ENCODE data around the gene BCKDHB. TPM values are rescaled to one million over a fixed set of nuclear protein-coding genes. Genes with fewer than 3 reads are reported as not detected.

Gene BCKDHB
- total RNA-seq, 3 donors from 2014 or later (not counting 1 experiment from before 2014, with no cell fraction given), result 11.1 to 13.7 (median 12.8) TPM

GRCh38 chr6:80126657-80127345 is 20.3 kb downstream of the BCKDHB start:
- ATAC-seq (no peak), DNase-seq (no peak)
- Histone ChIP-seq H3K9me3 (ENCODE audit: control insufficient read depth, insufficient read depth, low read length) (no peaks in the 10 kb centered on the region), H3K4me1 (ENCODE audit: control insufficient read depth, insufficient read depth, low read length) (no peaks in the 10 kb centered on the region), H3K27me3 (ENCODE audit: control insufficient read depth, insufficient read depth, low read length) (no peaks in the 10 kb centered on the region), H3K27ac (ENCODE audit: low read length) (no peak overlapping the region), H3K36me3 (ENCODE audit: control insufficient read depth, insufficient read depth, low read length) (peaks cover 5% of the 10 kb centered on the region), H3K4me3 (ENCODE audit: low read length) (no peak overlapping the region)
- H3K9me3 Mint-ChIP-seq, result no peaks in the 10 kb centered on the region
- 100% methylated on average over 3 of the region's 5 CpGs for WGBS (ENCODE audit: insufficient coverage)
- H3K4me3 Mint-ChIP-seq, result no peak overlapping the region
- no peaks in the 10 kb centered on the region for H3K27me3 Mint-ChIP-seq (ENCODE audit: low read depth in 2 of 2)
- H3K36me3 Mint-ChIP-seq, result peaks cover 6% of the 10 kb centered on the region
- TF ChIP-seq CTCF (IDR thresholded peaks at IDR 0.05), result no peak
- peaks cover 16 to 21% of the 10 kb centered on the region in 2 donors for H3K4me1 Mint-ChIP-seq
- no peak overlapping the region for H3K27ac Mint-ChIP-seq
- intact Hi-C loops (cut with micrococcal nuclease), result no loop called here

- Histone ChIP-seq H3K4me3 (ENCODE audit: low read length) (no peak overlapping the region), H3K9me3 (ENCODE audit: control insufficient read depth, insufficient read depth, low read length) (no peaks in the 10 kb centered on the region), H3K36me3 (ENCODE audit: control insufficient read depth, insufficient read depth, low read length) (peaks cover 11% of the 10 kb centered on the region), H3K27ac (ENCODE audit: low read length) (no peak overlapping the region), H3K4me1 (ENCODE audit: control insufficient read depth, insufficient read depth, low read length) (no peaks in the 10 kb centered on the region), H3K27me3 (ENCODE audit: control insufficient read depth, insufficient read depth, low read length) (no peaks in the 10 kb centered on the region)
- Mint-ChIP-seq H3K9me3 (no peaks in the 10 kb centered on the region), H3K4me3 (no peak overlapping the region), H3K27me3 (ENCODE audit: low read depth in 2 of 2) (no peaks in the 10 kb centered on the region), H3K4me1 (peaks cover 0 to 3% of the 10 kb centered on the region in 2 donors), H3K36me3 (peaks cover 6% of the 10 kb centered on the region), H3K27ac (no peak overlapping the region)
- WGBS (ENCODE audit: insufficient coverage), result 100% methylated on average over 3 of the region's 3 CpGs
- no peak for ATAC-seq
- DNase-seq, result no peak
- TF ChIP-seq CTCF (IDR thresholded peaks at IDR 0.05), result no peak
- intact Hi-C loops (cut with micrococcal nuclease), result no loop called here
Observed at GRCh38 chr6:80129485-80129884, 23.0 kb downstream of the BCKDHB start.

GRCh38 chr6:80133020-80133419 is 26.5 kb downstream of the BCKDHB start:
- H3K9me3 Mint-ChIP-seq, result no peaks in the 10 kb centered on the region

More at GRCh38 chr6:80133020-80133419, 26.5 kb downstream of the BCKDHB start:
- ATAC-seq, result no peak
- intact Hi-C loops (cut with micrococcal nuclease), result no loop called here
- Mint-ChIP-seq H3K4me1 (no peaks in the 10 kb centered on the region), H3K27ac (no peak overlapping the region), H3K4me3 (no peak overlapping the region), H3K27me3 (ENCODE audit: low read depth in 2 of 2) (no peaks in the 10 kb centered on the region), H3K36me3 (peaks cover 6% of the 10 kb centered on the region)
- TF ChIP-seq CTCF (IDR thresholded peaks at IDR 0.05), result no peak
- H3K27me3 ChIP-seq (ENCODE audit: control insufficient read depth, insufficient read depth, low read length), result no peaks in the 10 kb centered on the region
- H3K36me3 ChIP-seq (ENCODE audit: control insufficient read depth, insufficient read depth, low read length), result peaks cover 11% of the 10 kb centered on the region
- no peaks in the 10 kb centered on the region for H3K4me1 ChIP-seq (ENCODE audit: control insufficient read depth, insufficient read depth, low read length)
- peak in 1 of 2 donors; percentile 55 for DNase-seq
- no peak overlapping the region for H3K4me3 ChIP-seq (ENCODE audit: low read length)
- 86% methylated on average over 4 of the region's 4 CpGs for WGBS (ENCODE audit: insufficient coverage)
- H3K27ac ChIP-seq (ENCODE audit: low read length), result no peak overlapping the region
- H3K9me3 ChIP-seq (ENCODE audit: control insufficient read depth, insufficient read depth, low read length), result no peaks in the 10 kb centered on the region
